Measurements from ENCODE around the gene SEPTIN1. TPM values are rescaled to one million over a fixed set of nuclear protein-coding genes. Genes with fewer than 3 reads are reported as not detected.
"Not testable (repeated sequence)": the region's sequence is repeated elsewhere in the genome, so short reads cannot be mapped to it uniquely, and the experiment has no call there.

SEPTIN1 gene
- total RNA-seq, 1 experiment from 2014 or later = not detected

GRCh38 chr16:30358577-30358936 lies 23.8 kb downstream of the SEPTIN1 start:
- no peak for DNase-seq (ENCODE audit: extremely low read depth, low read depth)

GRCh38 chr16:30357715-30358576 lies 24.4 kb downstream of the SEPTIN1 start:
- DNase-seq (ENCODE audit: extremely low read depth, low read depth) = no peak

- DNase-seq (ENCODE audit: extremely low read depth, low read depth) = no peak
These were observed 25.2 kb downstream of the SEPTIN1 start for GRCh38 chr16:30357085-30357714.

DNA sequence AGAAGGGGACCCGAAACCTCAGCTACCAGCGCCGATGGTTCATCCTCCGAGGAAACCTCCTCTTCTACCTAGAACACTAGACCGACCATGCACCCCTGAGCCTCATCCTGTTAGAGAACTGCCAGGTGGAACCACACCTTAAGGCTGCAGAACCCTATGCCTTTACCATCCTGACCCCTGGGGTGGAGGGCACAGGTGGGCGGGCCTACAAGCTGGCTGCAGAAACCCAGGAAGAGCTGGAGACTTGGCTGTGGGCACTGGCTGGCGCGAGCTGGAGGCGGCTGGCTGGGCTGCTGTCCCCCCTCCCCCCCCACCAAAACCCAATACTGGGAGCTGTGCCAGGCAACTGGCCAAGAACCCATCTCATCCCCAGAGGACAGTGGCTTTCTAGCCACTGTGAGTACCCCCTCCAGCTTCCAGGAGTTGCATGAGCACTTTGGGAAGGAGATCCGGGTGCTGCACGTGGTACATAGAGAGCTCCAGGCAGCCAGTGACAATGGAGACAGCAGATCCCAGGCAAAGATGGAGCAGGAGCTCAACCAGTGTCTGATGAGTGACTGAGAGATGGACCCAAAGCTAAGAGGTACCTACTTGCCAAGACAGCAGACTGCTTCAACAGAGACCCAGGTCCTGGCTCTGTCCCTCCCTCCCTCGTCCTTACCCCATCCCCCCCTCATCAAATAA lies 25.8 kb downstream of the SEPTIN1 start:
- no peak for DNase-seq (ENCODE audit: extremely low read depth, low read depth)

- no peak for DNase-seq (ENCODE audit: extremely low read depth, low read depth)
These were observed 26.4 kb downstream of the SEPTIN1 start for GRCh38 chr16:30355954-30356308.

DNA sequence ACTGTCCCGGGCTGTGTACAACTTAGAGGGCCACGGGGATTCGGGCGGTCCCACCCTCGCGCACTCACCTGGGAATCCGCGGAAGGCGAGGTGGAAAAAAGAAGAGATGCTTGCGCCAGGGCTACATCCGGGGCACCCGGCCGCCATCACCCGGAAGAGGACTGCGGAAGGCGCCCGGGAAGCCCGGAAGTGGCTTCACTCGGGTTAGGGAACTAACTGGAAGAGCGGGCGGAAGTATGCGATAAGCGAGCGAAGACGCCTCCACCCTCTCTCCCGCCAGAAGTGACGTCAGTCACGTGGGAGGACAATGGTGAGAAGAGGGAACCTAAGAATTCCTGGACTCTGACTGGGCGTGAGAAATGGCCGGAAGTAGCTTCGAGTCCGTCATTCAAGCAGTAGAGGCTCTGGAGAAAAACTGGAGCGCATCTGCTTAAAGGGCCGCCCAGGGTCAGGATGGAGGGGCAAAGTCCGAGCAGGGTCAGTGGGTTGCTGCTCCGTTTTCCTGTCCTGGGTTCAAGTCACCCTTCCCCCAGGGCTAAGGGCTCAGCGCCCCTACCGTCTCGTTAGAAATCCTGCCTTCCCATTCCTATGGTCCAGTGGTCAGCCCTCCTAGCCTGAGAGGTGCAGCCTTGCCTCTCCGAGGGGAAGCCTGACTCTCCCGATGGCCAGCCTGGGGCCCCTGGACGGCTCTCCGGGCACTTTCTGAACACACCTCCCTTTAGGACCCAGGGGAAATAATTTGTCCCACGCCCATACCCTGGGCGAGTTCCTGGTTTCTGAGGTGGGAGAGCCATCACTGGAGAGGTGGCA lies 27.0 kb downstream of the SEPTIN1 start, which contains the start of gene CD2BP2:
Gene CD2BP2 (minus strand): TSS at position 165 of the 810 bp plus-strand sequence. CDS start 627 bp downstream, outside the sequence.
- DNase-seq (ENCODE audit: extremely low read depth, low read depth) = peak; percentile 100

DNA sequence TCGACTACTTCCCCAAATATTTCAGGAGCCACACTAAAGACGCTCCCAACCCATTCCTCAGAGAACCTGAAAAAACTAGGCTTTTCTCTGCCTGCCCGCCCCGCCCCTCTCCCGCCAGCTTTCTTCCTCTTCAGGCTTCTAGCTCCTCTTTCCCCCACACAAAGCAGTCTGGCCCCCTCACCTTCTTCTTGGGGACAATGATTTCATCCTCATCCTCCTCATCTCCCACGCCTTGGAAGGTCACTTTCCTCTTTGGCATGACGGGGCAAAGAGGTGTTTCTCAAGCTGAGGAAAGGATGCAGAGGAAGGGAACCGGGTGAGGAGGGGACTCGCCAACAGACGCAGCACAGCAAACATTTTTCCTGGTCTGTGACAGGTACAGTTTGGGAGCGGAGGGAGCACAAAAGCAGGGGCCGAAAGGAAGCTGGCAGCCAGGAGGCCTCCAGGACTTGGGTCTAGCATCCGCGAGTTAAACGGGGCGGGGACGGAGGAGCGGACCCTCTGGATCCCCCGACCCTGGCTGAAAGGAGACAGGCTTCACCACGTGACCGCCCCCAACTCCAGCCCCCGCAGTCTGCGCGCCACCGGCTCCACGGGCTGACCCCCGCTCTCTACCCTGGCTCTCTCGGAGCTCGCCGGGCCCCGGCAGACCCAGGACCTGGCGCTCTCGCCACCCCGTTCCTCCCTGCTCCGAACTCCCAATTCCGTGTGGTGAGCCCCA lies 27.8 kb downstream of the SEPTIN1 start:
- DNase-seq (ENCODE audit: extremely low read depth, low read depth) = no peak

GRCh38 chr16:30353438-30354129 lies 28.8 kb downstream of the SEPTIN1 start:
- DNase-seq (ENCODE audit: extremely low read depth, low read depth) = no peak

DNA sequence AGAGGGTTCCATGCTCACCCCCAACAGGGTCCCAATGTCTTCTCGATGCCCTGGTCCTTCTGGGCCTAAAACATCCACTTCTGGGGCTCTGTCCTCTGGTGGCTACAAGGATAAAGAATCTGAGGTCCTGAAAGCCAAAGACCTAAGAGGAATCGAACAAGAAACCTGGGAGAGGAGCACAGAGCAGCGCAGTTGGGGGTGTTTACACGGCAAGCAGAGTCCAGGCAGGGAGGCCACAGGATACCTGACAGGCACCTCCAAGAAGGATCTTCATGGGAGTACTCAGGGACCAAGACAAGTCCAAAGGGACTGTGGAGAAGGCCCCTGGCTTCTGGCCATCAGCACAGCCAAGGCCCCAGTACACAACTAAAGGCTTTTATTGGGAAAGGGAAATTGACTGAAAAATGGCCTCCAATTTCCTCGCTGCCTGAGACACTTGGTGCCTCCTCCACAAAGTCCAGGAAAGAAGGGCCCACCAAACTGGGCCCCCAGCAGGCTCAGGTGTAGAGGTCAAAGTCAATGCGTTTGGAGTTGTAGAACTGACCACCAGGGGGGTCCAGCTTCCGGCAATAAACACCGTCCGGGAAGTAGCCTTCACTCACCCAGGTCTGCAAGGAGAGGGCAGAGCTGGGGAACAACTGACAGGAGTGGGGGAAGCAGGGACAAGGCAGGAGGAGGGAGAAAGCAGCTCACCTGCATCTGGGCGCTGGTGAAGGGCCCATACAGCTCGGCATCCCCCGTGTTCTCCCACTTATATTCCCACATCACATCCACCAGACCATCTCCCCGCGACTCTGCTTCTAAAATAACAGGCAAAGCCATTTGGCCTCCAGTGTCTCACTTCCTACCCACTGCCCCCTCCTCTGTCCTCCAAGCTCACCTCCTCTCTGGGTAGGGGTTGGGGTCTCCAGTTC lies 29.6 kb downstream of the SEPTIN1 start:
- DNase-seq (ENCODE audit: extremely low read depth, low read depth) = no peak

DNA sequence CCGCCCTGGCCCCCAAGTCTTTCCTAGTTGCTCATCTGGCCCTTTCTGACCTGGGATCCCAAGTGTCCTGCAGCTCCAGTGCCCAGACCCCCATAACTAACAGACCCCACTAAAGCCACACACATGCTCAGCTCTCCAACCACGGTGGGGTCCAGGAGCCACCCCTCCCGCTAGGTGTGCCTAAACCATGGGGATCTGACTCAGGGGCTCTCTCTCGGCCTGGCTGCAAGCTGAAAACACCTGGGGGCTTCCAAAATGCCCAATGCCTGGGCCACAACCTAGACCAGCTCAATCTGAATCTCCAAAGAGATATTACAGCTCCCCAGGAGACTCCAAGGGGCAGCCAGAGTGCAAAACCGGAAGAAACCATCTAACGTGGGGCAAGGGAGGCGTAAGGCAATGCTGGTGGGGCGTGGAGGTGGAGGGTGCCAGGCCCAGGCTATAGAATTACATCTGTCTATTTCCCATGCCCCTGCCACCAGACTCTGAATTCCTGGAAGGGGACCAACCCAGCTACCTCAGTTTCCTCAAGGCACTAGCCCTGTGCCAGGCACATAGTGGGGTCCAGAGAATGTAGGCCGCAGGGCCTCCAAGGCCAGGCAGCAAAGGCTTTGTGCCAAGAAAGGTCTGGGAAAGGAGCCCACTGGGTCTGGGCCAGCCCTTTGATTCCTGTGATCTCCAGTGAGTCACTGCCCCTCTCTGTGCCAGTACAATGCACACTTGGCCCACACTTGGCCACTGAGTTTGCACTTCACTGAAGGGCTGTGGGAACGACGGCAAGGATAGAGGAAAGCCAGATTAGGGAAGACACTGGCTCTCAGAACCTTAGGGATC lies 30.6 kb downstream of the SEPTIN1 start:
- no peak for DNase-seq (ENCODE audit: extremely low read depth, low read depth)

- DNase-seq (ENCODE audit: extremely low read depth, low read depth) = no peak
These were observed 31.3 kb downstream of the SEPTIN1 start for GRCh38 chr16:30351001-30351441.

GRCh38 chr16:30350134-30350871 lies 32.1 kb downstream of the SEPTIN1 start:
- no peak for DNase-seq (ENCODE audit: extremely low read depth, low read depth)

- no peak for DNase-seq (ENCODE audit: extremely low read depth, low read depth)
These were observed 32.7 kb downstream of the SEPTIN1 start for GRCh38 chr16:30349675-30350074.

DNA sequence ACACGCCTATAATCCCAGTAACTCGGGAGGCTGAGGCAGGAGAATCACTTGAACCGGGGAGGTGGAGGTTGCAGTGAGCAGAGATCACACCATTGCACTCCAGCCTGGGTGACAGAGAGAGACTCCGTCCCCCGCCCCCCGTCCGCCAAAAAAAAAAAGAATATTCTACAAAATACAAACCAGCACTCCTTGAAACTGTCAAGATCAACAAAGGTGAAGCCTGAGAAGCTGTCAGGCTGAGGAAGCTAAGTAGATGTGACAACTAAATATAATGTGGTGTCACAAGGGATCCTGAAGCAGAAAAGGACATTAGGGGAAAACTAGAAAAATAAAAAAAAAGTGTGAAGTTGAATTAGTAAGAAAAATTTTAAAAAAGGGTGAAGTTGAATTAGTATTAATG lies 33.4 kb downstream of the SEPTIN1 start:
- no peak for DNase-seq (ENCODE audit: extremely low read depth, low read depth)

GRCh38 chr16:30348113-30348512 lies 34.2 kb downstream of the SEPTIN1 start:
- no peak for DNase-seq (ENCODE audit: extremely low read depth, low read depth)

DNA sequence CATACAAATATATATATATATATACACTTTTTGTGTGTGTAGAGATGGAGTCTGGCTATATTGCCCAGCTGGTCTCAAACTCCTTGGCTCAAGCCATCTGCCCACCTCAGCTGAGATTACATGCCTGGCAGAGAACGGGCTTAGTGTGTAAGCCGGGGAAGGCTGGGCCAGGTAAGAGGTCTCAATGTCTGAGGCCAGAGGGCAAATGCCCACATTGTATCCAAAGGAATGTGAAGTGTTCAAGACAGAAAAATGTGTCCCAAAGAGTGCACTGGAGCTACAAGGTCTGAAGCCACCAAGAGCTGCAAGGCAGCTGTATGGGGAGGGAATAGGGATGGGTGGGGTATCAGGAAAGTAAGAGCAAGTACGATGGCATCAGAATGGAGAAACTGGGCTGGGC lies 36.1 kb downstream of the SEPTIN1 start:
- no peak for DNase-seq (ENCODE audit: extremely low read depth, low read depth)

DNA sequence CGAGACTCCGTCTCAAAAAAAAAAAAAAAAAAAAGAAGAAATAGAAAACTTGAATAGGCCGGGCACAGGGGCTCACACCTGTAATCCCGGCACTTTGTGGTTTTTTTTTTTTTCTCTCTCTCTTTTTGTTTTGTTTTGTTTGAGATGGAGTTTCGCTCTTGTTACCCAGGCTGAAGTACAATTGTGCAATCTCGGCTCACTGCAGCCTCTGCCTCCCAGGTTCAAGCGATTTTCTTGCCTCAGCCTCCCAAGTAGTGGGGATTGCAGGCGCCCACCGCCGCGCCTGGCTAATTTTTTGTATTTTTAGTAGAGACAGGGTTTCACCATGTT lies 38.9 kb downstream of the SEPTIN1 start:
- not testable (repeated sequence) for DNase-seq (ENCODE audit: extremely low read depth, low read depth)
